Endothelial cell of umbilical vein (primary cell): Measurements from ENCODE around the gene RGR. TPM values are rescaled to one million over a fixed set of nuclear protein-coding genes. Genes with fewer than 3 reads are reported as not detected.

Source experiments
- BruUV-seq: library from RNA; stranded (reverse); fragments of 400-500 nt; replicated peaks from 2 replicates; lab custom pipeline; 2021; lab: Mats Ljungman, UMichigan
- CTCF ChIA-PET: fragments of 300-600, 350-600 bp; sonication (Branson Sonifier 250); formaldehyde crosslinking; loops from one replicate; lab custom pipeline; 2021; ENCODE audit warnings: antibody characterized with exemption, inconsistent platforms; lab: Charles Lee
- POLR2A ChIA-PET: fragments of 300-600, 350-600 bp; sonication (Branson Sonifier 250); formaldehyde crosslinking; loops from one replicate; lab custom pipeline; 2021; ENCODE audit warnings: antibody characterized with exemption, inconsistent platforms; lab: Charles Lee
- DNase-seq: peaks from one replicate; pipeline ENCODE4 v3.0.0-alpha.2; 2011; ENCODE audit warnings: low read depth, low spot score
- FAIRE-seq: peaks from 2 replicates; lab custom pipeline; 2011; peaks lifted over from hg19 to GRCh38; lab: Jason Lieb, UNC
- H2AFZ ChIP-seq: 2 replicates; pipeline ENCODE4 v1.6.0; 2012; ENCODE audit warnings: low read depth, low read length, control low read depth, inconsistent platforms
- H3K27ac ChIP-seq: 2 replicates; pipeline ENCODE4 v1.5.1; 2011; ENCODE audit warnings: low read depth, mild to moderate bottlenecking, control low read depth, low read length, moderate library complexity; ENCODE audit not compliant: insufficient read depth
- H3K27me3 ChIP-seq, 2 experiments: 2 replicates each; pipeline versions ENCODE4 v1.6.0 to v1.6.1; 2011; ENCODE audit warnings: low read length in 2 of 2, mixed read lengths in 1 of 2; ENCODE audit not compliant: control insufficient read depth in 2 of 2, insufficient read depth in 2 of 2
- H3K36me3 ChIP-seq, 2 experiments: 2 replicates in 1 of 2; 3 replicates in 1 of 2; pipeline ENCODE4 v1.5.1; 2011; ENCODE audit warnings: low read length in 2 of 2, mild to moderate bottlenecking in 1 of 2, moderate library complexity in 1 of 2; ENCODE audit not compliant: control insufficient read depth in 2 of 2, insufficient read depth in 2 of 2; ENCODE audit errors: extremely low read depth in 1 of 2
- H3K4me1 ChIP-seq: 3 replicates; pipeline ENCODE4 v1.5.1; 2011; ENCODE audit warnings: mild to moderate bottlenecking, low read length; ENCODE audit not compliant: control insufficient read depth, insufficient read depth; ENCODE audit errors: extremely low read depth
- H3K4me2 ChIP-seq: 2 replicates; pipeline ENCODE4 v1.6.1; 2011; ENCODE audit warnings: low read length, control low read depth, mixed read lengths; ENCODE audit not compliant: insufficient read depth
- H3K4me3 ChIP-seq, 3 experiments: fragments of 200-600 bp in 1 of 3; sonication (generic), shearing (Covaris generic) in 1 of 3; replicated peaks in 1 of 3; 2 replicates each; pipeline ENCODE4 v1.5.1; 2011 to 2016; ENCODE audit warnings: control low read depth in 3 of 3, low read length in 3 of 3, mild to moderate bottlenecking in 2 of 3, inconsistent platforms in 1 of 3, low read depth in 1 of 3, moderate library complexity in 1 of 3; ENCODE audit not compliant: insufficient read depth in 1 of 3
- H3K79me2 ChIP-seq: 2 replicates; pipeline ENCODE4 v1.6.0; 2012; ENCODE audit warnings: low read length, inconsistent platforms; ENCODE audit not compliant: control insufficient read depth, insufficient read depth
- H3K9ac ChIP-seq: replicated peaks from 2 replicates; pipeline ENCODE3; 2011; ENCODE audit warnings: low read length, control low read depth; ENCODE audit not compliant: insufficient read depth; ENCODE audit errors: extremely low read depth
- H3K9me1 ChIP-seq: replicated peaks from 3 replicates; pipeline ENCODE4 v1.6.0; 2011; ENCODE audit warnings: mild to moderate bottlenecking, low read length; ENCODE audit not compliant: control insufficient read depth, insufficient read depth; ENCODE audit errors: extremely low read depth
- H3K9me3 ChIP-seq: replicated peaks from 2 replicates; pipeline ENCODE4 v1.5.1; 2012; ENCODE audit warnings: low read length, inconsistent platforms; ENCODE audit not compliant: control insufficient read depth, insufficient read depth
- H4K20me1 ChIP-seq: replicated peaks from 2 replicates; pipeline ENCODE3; 2011; ENCODE audit warnings: mild to moderate bottlenecking, low read length; ENCODE audit not compliant: control insufficient read depth, insufficient read depth; ENCODE audit errors: extremely low read depth
- CTCF ChIP-seq, 2 donors: IDR thresholded peaks; 1 replicate in 1 of 2; 2 replicates in 1 of 2; pipeline ENCODE4 v1.5.1; 2011; ENCODE audit warnings: low read length in 2 of 2, mild to moderate bottlenecking in 2 of 2, moderate library complexity in 2 of 2, control low read depth in 1 of 2, inconsistent platforms in 1 of 2, low read depth in 1 of 2; ENCODE audit not compliant: insufficient read depth in 1 of 2; ENCODE audit errors: extremely low read depth in 1 of 2
- EZH2 ChIP-seq: IDR thresholded peaks from 2 replicates; pipeline ENCODE4 v1.6.1; 2012; ENCODE audit warnings: borderline replicate concordance, low read depth, mild to moderate bottlenecking, moderate library complexity, low read length, inconsistent platforms; ENCODE audit not compliant: severe bottlenecking
- FOS ChIP-seq: IDR thresholded peaks from 2 replicates; pipeline ENCODE4 v1.6.1; 2011; ENCODE audit warnings: mild to moderate bottlenecking, low read length, moderate library complexity, borderline replicate concordance; ENCODE audit not compliant: insufficient read depth
- GATA2 ChIP-seq: IDR thresholded peaks from 2 replicates; pipeline ENCODE4 v1.7.0; 2011; ENCODE audit warnings: low read depth, mild to moderate bottlenecking, moderate library complexity, mixed read lengths, low read length; ENCODE audit not compliant: insufficient read length, insufficient read depth
- JUN ChIP-seq: IDR thresholded peaks from 2 replicates; pipeline ENCODE4 v1.6.1; 2011; ENCODE audit warnings: borderline replicate concordance, low read depth; ENCODE audit not compliant: insufficient read length, insufficient read depth
- MAX ChIP-seq: IDR thresholded peaks from 2 replicates; pipeline ENCODE4 v1.6.1; 2011; ENCODE audit not compliant: insufficient read depth, insufficient read length
- MYC ChIP-seq: IDR thresholded peaks from one replicate; pipeline ENCODE4 v1.6.1; 2011; ENCODE audit warnings: mild to moderate bottlenecking, low read depth, low read length
- POLR2A ChIP-seq: IDR thresholded peaks from 2 replicates; pipeline ENCODE4 v1.6.1; 2012; ENCODE audit warnings: low read depth, mild to moderate bottlenecking, control low read depth, low read length
- POLR2AphosphoS5 ChIP-seq: IDR thresholded peaks from 2 replicates; pipeline ENCODE4 v1.6.1; 2012; ENCODE audit warnings: low read depth, mild to moderate bottlenecking, control low read depth, low read length, moderate library complexity; ENCODE audit not compliant: insufficient read depth
- dilution Hi-C: fragments of 300-500 bp; cut with MboI; formaldehyde crosslinking; loops from one replicate; pipeline ENCODE4 v1.15.0; 2019; ENCODE audit warnings: low sequenced_read_pairs; ENCODE audit not compliant: extremely low pct_ligation_motif_present
- intact Hi-C: fragments of 100-400 bp; cut with micrococcal nuclease; formaldehyde crosslinking; loops from one replicate; pipeline ENCODE4 v1.10.0; 2022
- polyA plus RNA-seq, 4 experiments: library from polyadenylated mRNA; depleted of rRNA in 3 of 4; stranded (reverse) in 3 of 4; unstranded in 1 of 4; fragments of >200 nt; gene quantifications; 2 replicates each; pipeline versions ENCODE4 v1.2.1 to v1.2.3, GENCODE V29; 2011 to 2012; ENCODE audit warnings: missing spikeins in 1 of 4
- total RNA-seq: library from RNA; stranded (reverse); gene quantifications from 2 replicates; pipeline ENCODE4 v1.2.3, GENCODE V29; 2021

RGR gene
- total and polyA plus RNA-seq, 2 donors (not counting 3 experiments of a cell fraction or from before 2014, with no cell fraction given), result not detected

GRCh38 chr10:84201682-84202081 is 43.2 kb upstream of the RGR start:
- Histone ChIP-seq H4K20me1 (no peaks in the 10 kb centered on the region), H3K4me1 (no peaks in the 10 kb centered on the region), H3K27ac (no peak overlapping the region), H3K4me3 (no peak overlapping the region), H3K79me2 (no peaks in the 10 kb centered on the region), H3K9ac (no peak overlapping the region), H3K4me2 (no peak overlapping the region), H3K9me1 (no peaks in the 10 kb centered on the region), H3K27me3 (peaks cover 0 to 2% of the 10 kb centered on the region in 2 experiments), H2AFZ (no peak overlapping the region), H3K36me3 (no peaks in the 10 kb centered on the region), H3K9me3 (no peaks in the 10 kb centered on the region)
- FAIRE-seq (no peak), DNase-seq (no peak)
- intact Hi-C loops, result no loop called here
- POLR2A ChIA-PET, result no interaction called here
- no peak for TF ChIP-seq JUN
- no peak for TF ChIP-seq POLR2AphosphoS5
- TF ChIP-seq EZH2, result no peak
- TF ChIP-seq FOS, result no peak
- TF ChIP-seq MAX, result no peak
- no TSS peak for BruUV-seq
- CTCF ChIA-PET, result no interaction called here
- dilution Hi-C loops, result no loop called here

GRCh38 chr10:84202349-84202748 is 42.5 kb upstream of the RGR start:
- dilution Hi-C loops, result no loop called here
- FAIRE-seq, result no peak
- H3K4me1 ChIP-seq, result no peaks in the 10 kb centered on the region

More at GRCh38 chr10:84202349-84202748, 42.5 kb upstream of the RGR start:
- CTCF ChIA-PET, result no interaction called here
- intact Hi-C loops, result no loop called here
- H3K27ac ChIP-seq, result no peak overlapping the region
- H4K20me1 ChIP-seq, result no peaks in the 10 kb centered on the region
- H3K9me1 ChIP-seq, result no peaks in the 10 kb centered on the region
- H3K9ac ChIP-seq, result no peak overlapping the region
- TF ChIP-seq CTCF (IDR thresholded peaks at IDR 0.05; ENCODE audit: extremely low read depth in 1 of 2, insufficient read depth in 1 of 2, low read depth in 1 of 2, low read length in 2 of 2) (no peak), POLR2A (no peak), MAX (no peak), MYC (no peak), POLR2AphosphoS5 (no peak), EZH2 (no peak), GATA2 (no peak), FOS (no peak), JUN (no peak)
- BruUV-seq, result no TSS peak
- H3K36me3 ChIP-seq, result no peaks in the 10 kb centered on the region
- no peak overlapping the region for H3K4me3 ChIP-seq
- no peak overlapping the region for H3K4me2 ChIP-seq
- no peaks in the 10 kb centered on the region for H3K27me3 ChIP-seq
- no peak for DNase-seq
- no peak overlapping the region for H2AFZ ChIP-seq
- POLR2A ChIA-PET, result no interaction called here
- H3K9me3 ChIP-seq, result no peaks in the 10 kb centered on the region
- no peaks in the 10 kb centered on the region for H3K79me2 ChIP-seq
